Neural cell (in vitro differentiated cells): ENCODE results near the gene NBEA. TPM values are rescaled to one million over a fixed set of nuclear protein-coding genes. Genes with fewer than 3 reads are reported as not detected.
"Not testable (repeated sequence)": the region's sequence is repeated elsewhere in the genome, so short reads cannot be mapped to it uniquely, and the experiment has no call there.

Source experiments
- H2AFZ ChIP-seq: fragments of 200-600, 300-800 bp; sonication (generic), shearing (Covaris generic); 2 replicates; pipeline ENCODE4 v1.6.0; 2014; ENCODE audit warnings: low read depth, mild to moderate bottlenecking, antibody characterized with exemption, low read length, moderate library complexity
- H3F3A ChIP-seq: fragments of 200-600 bp; shearing (Covaris generic); 2 replicates; pipeline ENCODE4 v1.6.1; 2016; ENCODE audit warnings: mild to moderate bottlenecking, moderate library complexity, mixed read lengths, antibody characterized with exemption, low read length; ENCODE audit not compliant: insufficient read depth, poor library complexity, severe bottlenecking
- H3K27ac ChIP-seq: fragments of 200-600, 300-800 bp; sonication (generic), shearing (Covaris generic); 2 replicates; pipeline ENCODE4 v1.5.1; 2014; ENCODE audit warnings: mild to moderate bottlenecking, low read length, moderate library complexity
- H3K27me3 ChIP-seq: fragments of 300-800, 200-600 bp; sonication (generic), shearing (Covaris generic); 2 replicates; pipeline ENCODE4 v1.6.0; 2014; ENCODE audit warnings: mild to moderate bottlenecking, low read depth, low read length, moderate library complexity; ENCODE audit not compliant: insufficient read depth
- H3K36me3 ChIP-seq: fragments of 300-800, 200-600 bp; sonication (generic), shearing (Covaris generic); 2 replicates; pipeline ENCODE4 v1.5.1; 2014; ENCODE audit warnings: mild to moderate bottlenecking, antibody characterized with exemption, low read length, moderate library complexity; ENCODE audit not compliant: insufficient read depth
- H3K4me2 ChIP-seq: fragments of 300-800, 200-600 bp; sonication (generic), shearing (Covaris generic); 2 replicates; pipeline ENCODE4 v1.6.0; 2014; ENCODE audit warnings: mild to moderate bottlenecking, low read length
- H3K4me3 ChIP-seq: fragments of 300-800, 200-600 bp; sonication (generic), shearing (Covaris generic); 2 replicates; pipeline ENCODE4 v1.5.1; 2014; ENCODE audit warnings: mild to moderate bottlenecking, low read length, moderate library complexity
- H3K79me2 ChIP-seq: fragments of 200-600 bp; shearing (Covaris generic); replicated peaks from 2 replicates; pipeline ENCODE4 v1.6.0; 2014; ENCODE audit warnings: mild to moderate bottlenecking, low read length, moderate library complexity; ENCODE audit not compliant: insufficient read depth
- H3K9ac ChIP-seq: fragments of 300-800, 200-600 bp; sonication (generic), shearing (Covaris generic); 2 replicates; pipeline ENCODE4 v1.6.1; 2016; ENCODE audit warnings: mild to moderate bottlenecking, low read length, mixed read lengths
- H3K9me2 ChIP-seq: fragments of 200-600 bp; shearing (Covaris generic); 2 replicates; pipeline ENCODE4 v1.6.1; 2016; ENCODE audit warnings: mild to moderate bottlenecking, low read length, mixed read lengths; ENCODE audit not compliant: insufficient read depth
- H3K9me3 ChIP-seq: fragments of 200-600, 300-800 bp; sonication (generic), shearing (Covaris generic); 2 replicates; pipeline ENCODE4 v1.6.1; 2016; ENCODE audit warnings: mild to moderate bottlenecking, mixed run types, low read length, moderate library complexity, mixed read lengths
- H4K20me1 ChIP-seq: fragments of 200-600 bp; shearing (Covaris generic); 2 replicates; pipeline ENCODE4 v1.6.1; 2016; ENCODE audit warnings: mild to moderate bottlenecking, mixed run types; ENCODE audit not compliant: insufficient read depth
- EP300 ChIP-seq: fragments of 450-650 bp; conservative IDR thresholded peaks from 2 replicates; pipeline ENCODE4 v1.6.1; 2014; ENCODE audit warnings: antibody characterized with exemption, mild to moderate bottlenecking, moderate library complexity; ENCODE audit not compliant: poor library complexity, severe bottlenecking
- EZH2 ChIP-seq: fragments of 200-600, 300-800 bp; shearing (Covaris generic), sonication (generic); IDR thresholded peaks from 2 replicates; pipeline ENCODE4 v1.6.1; 2014; ENCODE audit warnings: antibody characterized with exemption, low read length, borderline replicate concordance, mild to moderate bottlenecking; ENCODE audit not compliant: insufficient read depth, poor library complexity, severe bottlenecking
- MXI1 ChIP-seq: fragments of 450-650 bp; conservative IDR thresholded peaks from 2 replicates; pipeline ENCODE4 v1.6.1; 2014; ENCODE audit warnings: antibody characterized with exemption, mild to moderate bottlenecking; ENCODE audit not compliant: poor library complexity, severe bottlenecking
- POLR2AphosphoS5 ChIP-seq: IDR thresholded peaks from 2 replicates; pipeline ENCODE4 v1.6.1; 2012
- RAD21 ChIP-seq: fragments of 450-650 bp; conservative IDR thresholded peaks from 2 replicates; pipeline ENCODE4 v1.6.1; 2014; ENCODE audit warnings: antibody characterized with exemption, mild to moderate bottlenecking, moderate library complexity
- SMC3 ChIP-seq: fragments of 450-650 bp; conservative IDR thresholded peaks from 2 replicates; pipeline ENCODE4 v1.6.1; 2014; ENCODE audit warnings: antibody characterized with exemption, mild to moderate bottlenecking, moderate library complexity; ENCODE audit not compliant: poor library complexity
- TAF1 ChIP-seq: IDR thresholded peaks from 2 replicates; pipeline ENCODE4 v1.6.1; 2012; ENCODE audit warnings: low read depth
- polyA plus RNA-seq: library from polyadenylated mRNA; depleted of rRNA; stranded (reverse); fragments of >200 nt; gene quantifications from 2 replicates; pipeline ENCODE4 v1.2.3, GENCODE V29; 2014
- TF ChIP-seq, protein P1 (sequence below): fragments of 450-650 bp; IDR thresholded peaks from 2 replicates; pipeline ENCODE4 v1.5.1; 2014; ENCODE audit warnings: antibody characterized with exemption, mild to moderate bottlenecking, moderate library complexity; ENCODE audit not compliant: poor library complexity, severe bottlenecking
- TF ChIP-seq, protein P2 (sequence below): IDR thresholded peaks from 2 replicates; pipeline ENCODE4 v1.6.1; 2012; ENCODE audit warnings: borderline replicate concordance

Gene NBEA
- polyA plus RNA-seq, 1 donor from 2014 or later: 55.8 TPM

DNA sequence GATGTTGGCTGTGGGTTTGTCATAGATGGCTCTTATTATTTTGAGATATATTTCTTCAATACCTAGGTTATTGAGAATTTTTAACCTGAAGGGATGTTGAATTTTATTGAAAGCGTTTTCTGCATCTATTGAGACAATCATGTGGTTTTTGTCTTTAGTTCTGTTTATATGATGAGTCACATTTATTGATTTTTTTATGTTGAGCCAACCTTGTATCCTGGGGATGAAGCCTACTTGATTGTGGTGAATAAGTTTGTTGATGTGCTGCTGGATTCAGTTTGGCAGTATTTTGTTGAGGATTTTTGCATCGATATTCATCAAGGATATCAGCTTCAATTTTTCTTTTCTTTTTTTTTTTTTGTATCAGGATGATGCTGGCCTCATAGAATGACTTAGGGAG, 29.4 kb downstream of the NBEA start:
- H3K9me3 ChIP-seq: no peaks in the 10 kb centered on the region
- H3K79me2 ChIP-seq: peaks cover 36% of the 10 kb centered on the region
- no peak overlapping the region for H3K9ac ChIP-seq
- no peaks in the 10 kb centered on the region for H4K20me1 ChIP-seq
- H3K27ac ChIP-seq: no peak overlapping the region
- H3K4me2 ChIP-seq: no peak overlapping the region
- H3K9me2 ChIP-seq: no peaks in the 10 kb centered on the region
- TF ChIP-seq, protein P1, sequence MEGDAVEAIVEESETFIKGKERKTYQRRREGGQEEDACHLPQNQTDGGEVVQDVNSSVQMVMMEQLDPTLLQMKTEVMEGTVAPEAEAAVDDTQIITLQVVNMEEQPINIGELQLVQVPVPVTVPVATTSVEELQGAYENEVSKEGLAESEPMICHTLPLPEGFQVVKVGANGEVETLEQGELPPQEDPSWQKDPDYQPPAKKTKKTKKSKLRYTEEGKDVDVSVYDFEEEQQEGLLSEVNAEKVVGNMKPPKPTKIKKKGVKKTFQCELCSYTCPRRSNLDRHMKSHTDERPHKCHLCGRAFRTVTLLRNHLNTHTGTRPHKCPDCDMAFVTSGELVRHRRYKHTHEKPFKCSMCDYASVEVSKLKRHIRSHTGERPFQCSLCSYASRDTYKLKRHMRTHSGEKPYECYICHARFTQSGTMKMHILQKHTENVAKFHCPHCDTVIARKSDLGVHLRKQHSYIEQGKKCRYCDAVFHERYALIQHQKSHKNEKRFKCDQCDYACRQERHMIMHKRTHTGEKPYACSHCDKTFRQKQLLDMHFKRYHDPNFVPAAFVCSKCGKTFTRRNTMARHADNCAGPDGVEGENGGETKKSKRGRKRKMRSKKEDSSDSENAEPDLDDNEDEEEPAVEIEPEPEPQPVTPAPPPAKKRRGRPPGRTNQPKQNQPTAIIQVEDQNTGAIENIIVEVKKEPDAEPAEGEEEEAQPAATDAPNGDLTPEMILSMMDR: no peak
- TF ChIP-seq POLR2AphosphoS5 (no peak), RAD21 (no peak), EZH2 (no peak), TAF1 (no peak), EP300 (no peak), MXI1 (no peak), SMC3 (no peak)
- TF ChIP-seq, protein P2, sequence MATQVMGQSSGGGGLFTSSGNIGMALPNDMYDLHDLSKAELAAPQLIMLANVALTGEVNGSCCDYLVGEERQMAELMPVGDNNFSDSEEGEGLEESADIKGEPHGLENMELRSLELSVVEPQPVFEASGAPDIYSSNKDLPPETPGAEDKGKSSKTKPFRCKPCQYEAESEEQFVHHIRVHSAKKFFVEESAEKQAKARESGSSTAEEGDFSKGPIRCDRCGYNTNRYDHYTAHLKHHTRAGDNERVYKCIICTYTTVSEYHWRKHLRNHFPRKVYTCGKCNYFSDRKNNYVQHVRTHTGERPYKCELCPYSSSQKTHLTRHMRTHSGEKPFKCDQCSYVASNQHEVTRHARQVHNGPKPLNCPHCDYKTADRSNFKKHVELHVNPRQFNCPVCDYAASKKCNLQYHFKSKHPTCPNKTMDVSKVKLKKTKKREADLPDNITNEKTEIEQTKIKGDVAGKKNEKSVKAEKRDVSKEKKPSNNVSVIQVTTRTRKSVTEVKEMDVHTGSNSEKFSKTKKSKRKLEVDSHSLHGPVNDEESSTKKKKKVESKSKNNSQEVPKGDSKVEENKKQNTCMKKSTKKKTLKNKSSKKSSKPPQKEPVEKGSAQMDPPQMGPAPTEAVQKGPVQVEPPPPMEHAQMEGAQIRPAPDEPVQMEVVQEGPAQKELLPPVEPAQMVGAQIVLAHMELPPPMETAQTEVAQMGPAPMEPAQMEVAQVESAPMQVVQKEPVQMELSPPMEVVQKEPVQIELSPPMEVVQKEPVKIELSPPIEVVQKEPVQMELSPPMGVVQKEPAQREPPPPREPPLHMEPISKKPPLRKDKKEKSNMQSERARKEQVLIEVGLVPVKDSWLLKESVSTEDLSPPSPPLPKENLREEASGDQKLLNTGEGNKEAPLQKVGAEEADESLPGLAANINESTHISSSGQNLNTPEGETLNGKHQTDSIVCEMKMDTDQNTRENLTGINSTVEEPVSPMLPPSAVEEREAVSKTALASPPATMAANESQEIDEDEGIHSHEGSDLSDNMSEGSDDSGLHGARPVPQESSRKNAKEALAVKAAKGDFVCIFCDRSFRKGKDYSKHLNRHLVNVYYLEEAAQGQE: no peak
- H3F3A ChIP-seq: no peaks in the 10 kb centered on the region
- no peak overlapping the region for H3K4me3 ChIP-seq
- H3K36me3 ChIP-seq: peaks cover 6% of the 10 kb centered on the region
- H2AFZ ChIP-seq: no peak overlapping the region
- no peaks in the 10 kb centered on the region for H3K27me3 ChIP-seq

DNA sequence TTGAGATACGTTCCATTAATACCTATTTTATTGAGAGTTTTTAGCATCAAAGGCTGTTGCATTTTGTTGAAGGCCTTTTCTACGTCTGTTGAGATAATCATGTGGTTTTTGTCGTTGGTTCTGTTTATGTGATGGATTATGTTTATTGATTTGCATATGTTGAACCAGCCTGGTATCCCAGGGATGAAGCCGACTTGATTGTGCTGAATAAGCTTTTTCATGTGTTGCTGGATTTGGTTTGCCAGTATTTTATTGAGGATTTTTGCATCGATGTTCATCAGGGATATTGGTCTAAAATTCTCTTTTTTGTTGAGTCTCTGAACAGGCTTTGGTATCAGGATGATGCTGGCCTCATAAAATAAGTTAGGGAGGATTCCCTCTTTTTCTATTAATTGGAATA, 43.1 kb downstream of the NBEA start:
- Histone ChIP-seq H3K79me2 (peaks cover 29% of the 10 kb centered on the region), H3K9me3 (peaks cover 10% of the 10 kb centered on the region)
- H4K20me1 ChIP-seq, H3K27me3 ChIP-seq, H3K36me3 ChIP-seq, H2AFZ ChIP-seq, H3F3A ChIP-seq, H3K9ac ChIP-seq, H3K27ac ChIP-seq, H3K4me3 ChIP-seq, H3K9me2 ChIP-seq, H3K4me2 ChIP-seq: not testable (repeated sequence)

DNA sequence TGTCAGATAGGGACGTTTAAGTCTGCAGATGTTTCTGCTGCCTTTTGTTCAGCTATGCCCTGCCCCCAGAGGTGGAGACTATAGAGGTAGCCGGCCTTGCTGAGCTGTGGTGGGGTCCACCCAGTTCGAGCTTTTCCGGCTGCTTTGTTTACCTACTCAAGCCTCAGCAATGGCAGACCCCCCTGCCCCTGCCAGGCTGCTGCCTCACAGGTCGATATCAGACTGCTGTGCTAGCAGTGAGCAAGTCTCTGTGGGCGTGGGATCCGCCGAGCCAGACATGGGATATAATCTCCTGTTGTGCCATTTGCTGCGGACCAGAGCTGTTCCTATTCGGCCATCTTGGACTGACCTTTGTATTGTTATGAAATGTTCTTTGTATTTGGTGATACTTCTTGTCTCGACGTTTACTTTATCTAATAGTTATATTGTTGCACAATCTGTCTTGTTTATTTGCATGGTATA, 46.3 kb downstream of the NBEA start:
- H3K27me3 ChIP-seq: no peaks in the 10 kb centered on the region
- no peaks in the 10 kb centered on the region for H3K9me2 ChIP-seq
- H4K20me1 ChIP-seq: no peaks in the 10 kb centered on the region
- no peaks in the 10 kb centered on the region for H3K36me3 ChIP-seq
- H3K9ac ChIP-seq: no peak overlapping the region
- H3K4me3 ChIP-seq: no peak overlapping the region
- H2AFZ ChIP-seq: no peak overlapping the region
- peaks cover 19% of the 10 kb centered on the region for H3K79me2 ChIP-seq
- H3F3A ChIP-seq: no peaks in the 10 kb centered on the region
- peaks cover 13% of the 10 kb centered on the region for H3K9me3 ChIP-seq
- H3K4me2 ChIP-seq: no peak overlapping the region
- no peak overlapping the region for H3K27ac ChIP-seq
- no peak for TF ChIP-seq MXI1
